ENCODE results near the gene SHISA6.
"Not testable (repeated sequence)": the region's sequence is repeated elsewhere in the genome, so short reads cannot be mapped to it uniquely, and the experiment has no call there.

Gene SHISA6

GRCh38 chr17:11267999-11268575 lies 27.1 kb downstream of the SHISA6 start:
- DNase-seq: no peak

DNA sequence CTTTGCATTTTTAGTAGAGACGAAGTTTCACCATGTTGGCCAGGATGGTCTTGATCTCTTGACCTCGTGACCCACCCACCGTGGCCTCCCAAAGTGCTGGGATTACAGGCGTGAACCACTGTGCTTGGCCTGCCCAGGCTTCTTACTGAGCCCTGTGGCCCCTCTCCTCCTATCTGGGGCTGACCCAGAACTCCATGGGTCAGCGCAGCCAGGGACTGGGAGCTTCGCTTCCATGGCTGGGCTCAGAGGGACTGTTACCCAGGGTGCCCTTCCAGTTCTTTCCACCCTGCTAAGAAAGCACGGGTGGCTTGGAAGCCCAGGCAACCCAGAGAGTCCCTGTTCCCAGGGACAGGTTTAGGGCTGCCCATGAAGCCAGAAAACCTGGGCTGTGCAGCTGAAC lies 28.2 kb downstream of the SHISA6 start:
- no peak for DNase-seq

DNA sequence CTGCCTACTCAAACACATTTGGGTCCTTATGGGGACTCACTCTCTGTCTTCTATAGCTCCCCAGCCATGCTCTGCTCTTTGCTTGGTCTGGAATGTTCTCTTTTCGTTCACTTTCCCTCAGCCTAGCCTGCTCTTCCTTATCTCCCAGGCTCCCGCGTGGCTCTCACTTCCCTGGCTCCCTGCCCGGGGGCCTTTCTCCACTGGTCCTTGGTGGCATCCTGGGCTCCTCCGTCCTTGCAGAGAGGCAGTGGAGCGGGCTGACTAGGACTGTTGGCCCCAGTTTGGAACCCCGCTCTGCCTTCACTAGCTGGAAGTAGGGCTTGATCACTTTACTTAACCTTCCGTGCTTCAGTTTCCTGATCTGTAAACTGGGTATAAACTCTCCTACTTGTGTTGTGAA lies 31.2 kb downstream of the SHISA6 start:
- DNase-seq: no peak

GRCh38 chr17:11273596-11273995 lies 32.6 kb downstream of the SHISA6 start:
- DNase-seq: no peak

DNA sequence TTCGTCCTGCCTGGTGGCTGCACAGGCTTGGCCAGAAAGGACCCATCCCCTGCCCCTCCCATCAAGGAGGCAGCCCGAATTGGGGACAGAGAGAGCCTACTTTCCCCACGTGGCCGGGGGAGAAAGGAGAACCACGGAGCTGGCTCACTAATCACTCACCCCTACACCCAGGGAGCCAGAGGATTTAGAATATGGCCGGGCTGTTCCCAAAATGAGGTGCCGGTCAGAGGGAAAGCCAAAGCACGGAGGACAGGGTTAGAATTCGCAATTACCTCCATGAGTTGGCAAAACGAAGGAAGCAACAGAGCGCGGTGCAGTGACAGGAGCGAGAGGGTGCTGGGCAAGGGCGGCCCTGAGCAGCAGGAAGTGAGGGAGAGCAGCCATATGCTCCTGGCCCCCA lies 33.1 kb downstream of the SHISA6 start:
- no peak for DNase-seq

GRCh38 chr17:11276486-11276885 lies 35.5 kb downstream of the SHISA6 start:
- no peak for DNase-seq

- no peak for DNase-seq
Observed at GRCh38 chr17:11278186-11278991, 37.4 kb downstream of the SHISA6 start.

- no peak for DNase-seq
Observed at GRCh38 chr17:11278992-11279270, 37.9 kb downstream of the SHISA6 start.

DNA sequence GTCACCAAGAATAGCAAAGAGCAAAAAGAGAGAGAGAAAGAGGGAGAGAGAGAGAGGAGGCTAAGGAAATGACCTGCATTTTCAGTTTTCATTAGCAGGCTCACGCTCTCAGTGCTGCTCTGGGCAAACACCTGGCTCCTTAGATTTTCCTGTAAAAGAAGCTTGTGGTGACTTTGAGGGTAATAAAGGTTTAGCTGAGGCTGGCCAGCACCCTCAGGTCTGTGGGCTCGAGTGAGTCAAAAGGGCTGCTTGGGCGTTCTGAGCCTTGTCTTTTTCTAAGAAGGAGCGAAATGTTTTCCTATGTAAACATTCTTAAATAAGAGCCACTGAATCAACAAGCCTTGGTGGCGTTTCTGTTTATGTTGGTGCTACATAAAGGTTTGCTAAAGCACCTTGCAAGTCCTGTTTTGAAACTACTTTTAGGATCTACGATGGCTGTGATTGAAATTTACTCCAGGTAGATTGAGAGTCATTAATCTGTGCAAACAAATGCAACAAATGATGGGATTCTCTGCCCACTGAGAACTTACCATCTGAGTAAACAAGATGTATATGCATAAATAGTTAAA lies 38.8 kb downstream of the SHISA6 start:
- no peak for DNase-seq

DNA sequence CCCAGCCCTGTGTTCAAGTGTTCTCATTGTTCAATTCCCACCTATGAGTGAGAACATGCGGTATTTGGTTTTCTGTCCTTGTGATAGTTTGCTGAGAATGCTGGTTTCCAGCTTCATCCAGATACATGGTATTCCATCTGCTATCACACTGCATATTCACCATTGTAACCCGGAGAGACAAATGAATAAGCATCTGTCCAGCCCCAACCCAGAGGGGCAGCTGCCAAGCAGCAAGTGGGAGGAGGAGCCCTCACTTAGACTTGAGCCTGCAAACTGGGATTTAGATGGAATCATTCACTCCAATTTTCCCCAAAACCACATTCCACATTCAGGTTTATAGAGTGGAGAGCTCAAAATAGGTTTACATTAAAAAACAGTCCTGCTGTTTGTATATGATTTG lies 41.6 kb downstream of the SHISA6 start:
- no peak for DNase-seq

- no peak for DNase-seq
Observed at GRCh38 chr17:11284811-11285210, 43.8 kb downstream of the SHISA6 start.

GRCh38 chr17:11285946-11286345 lies 44.9 kb downstream of the SHISA6 start:
- no peak for DNase-seq

DNA sequence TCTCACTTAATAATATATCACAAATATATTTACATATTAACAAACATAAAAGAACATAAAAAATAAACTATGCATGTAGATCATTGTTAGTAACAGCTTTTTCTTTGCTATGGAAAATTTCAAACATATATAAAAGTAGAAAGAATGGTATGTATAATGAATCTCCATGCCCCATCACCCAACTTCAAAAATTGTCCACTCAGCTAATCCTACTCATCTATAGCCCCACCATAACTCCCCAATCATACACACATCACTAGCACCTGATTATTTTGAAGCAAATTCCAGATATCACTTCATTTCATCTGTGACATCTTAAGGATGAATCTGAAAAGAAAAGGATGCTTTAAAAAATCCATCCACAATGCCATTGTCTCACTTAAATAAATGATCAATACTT lies 46.8 kb downstream of the SHISA6 start:
- DNase-seq: no peak

DNA sequence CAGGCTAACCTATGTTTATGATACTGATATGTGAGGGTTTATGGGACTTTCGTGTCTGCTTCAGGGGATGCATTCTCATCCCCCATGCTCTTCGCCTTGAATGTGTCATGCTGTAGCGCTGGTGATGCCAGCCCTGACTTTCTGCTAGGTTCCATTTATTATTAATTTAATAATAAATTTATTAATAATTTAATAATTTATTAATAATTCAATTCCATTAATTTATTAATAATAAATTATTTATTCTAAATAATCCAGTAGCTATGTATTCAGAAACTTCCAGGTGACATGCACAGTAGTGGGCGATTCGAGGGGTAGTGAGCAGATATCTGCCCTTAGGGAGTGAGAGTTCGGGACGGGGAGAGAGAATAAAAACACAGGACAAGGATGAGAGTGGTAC lies 49.8 kb downstream of the SHISA6 start:
- no peak for DNase-seq

- DNase-seq: no peak
Observed at GRCh38 chr17:11292491-11292890, 51.5 kb downstream of the SHISA6 start.

- no peak for DNase-seq
Observed at GRCh38 chr17:11293480-11293879, 52.5 kb downstream of the SHISA6 start.

DNA sequence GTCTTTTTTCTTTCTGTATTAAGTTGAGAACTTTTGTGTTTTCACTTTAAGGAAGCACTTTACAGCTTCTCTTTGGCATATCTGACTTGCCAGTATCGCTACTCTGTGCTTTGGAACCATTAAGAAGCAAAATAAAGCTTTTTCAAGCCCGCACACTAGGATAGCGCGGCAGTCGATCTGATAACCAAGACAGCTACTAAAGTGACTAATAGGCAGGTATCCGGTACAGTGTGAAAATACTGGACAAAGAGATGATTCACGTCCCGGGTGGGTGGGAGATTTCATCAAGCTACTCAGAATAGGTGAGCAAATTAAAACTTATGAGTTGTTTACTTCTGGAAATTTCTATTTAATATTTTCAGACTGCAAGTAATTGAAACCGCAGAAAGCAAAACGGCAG lies 53.8 kb downstream of the SHISA6 start:
- DNase-seq: no peak

DNA sequence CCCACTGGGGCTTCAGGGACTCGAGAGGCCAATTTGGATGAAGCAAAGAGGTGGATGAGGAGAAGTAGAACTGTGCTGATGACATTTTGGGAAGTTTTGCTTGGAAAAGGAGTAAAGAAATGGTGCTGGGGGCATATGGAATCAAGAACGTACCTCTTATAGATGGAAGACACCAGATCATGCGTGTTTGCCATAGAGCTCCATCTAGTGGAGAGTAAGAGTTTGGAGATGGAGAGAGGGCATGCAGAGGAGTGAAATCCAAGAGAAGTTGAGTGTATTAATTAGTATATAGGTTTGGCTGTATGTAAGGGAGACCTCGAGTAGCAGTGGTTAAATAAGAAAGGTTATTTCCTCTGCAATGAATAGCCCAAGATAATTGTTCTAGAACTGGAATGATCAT lies 56.0 kb downstream of the SHISA6 start:
- DNase-seq: no peak

- no peak for DNase-seq
Observed at GRCh38 chr17:11298401-11298800, 57.4 kb downstream of the SHISA6 start.

GRCh38 chr17:11300201-11300600 lies 59.2 kb downstream of the SHISA6 start:
- DNase-seq: no peak

- no peak for DNase-seq
Observed at GRCh38 chr17:11300738-11301137, 59.7 kb downstream of the SHISA6 start.

GRCh38 chr17:11301874-11302273 lies 60.9 kb downstream of the SHISA6 start:
- not testable (repeated sequence) for DNase-seq

DNA sequence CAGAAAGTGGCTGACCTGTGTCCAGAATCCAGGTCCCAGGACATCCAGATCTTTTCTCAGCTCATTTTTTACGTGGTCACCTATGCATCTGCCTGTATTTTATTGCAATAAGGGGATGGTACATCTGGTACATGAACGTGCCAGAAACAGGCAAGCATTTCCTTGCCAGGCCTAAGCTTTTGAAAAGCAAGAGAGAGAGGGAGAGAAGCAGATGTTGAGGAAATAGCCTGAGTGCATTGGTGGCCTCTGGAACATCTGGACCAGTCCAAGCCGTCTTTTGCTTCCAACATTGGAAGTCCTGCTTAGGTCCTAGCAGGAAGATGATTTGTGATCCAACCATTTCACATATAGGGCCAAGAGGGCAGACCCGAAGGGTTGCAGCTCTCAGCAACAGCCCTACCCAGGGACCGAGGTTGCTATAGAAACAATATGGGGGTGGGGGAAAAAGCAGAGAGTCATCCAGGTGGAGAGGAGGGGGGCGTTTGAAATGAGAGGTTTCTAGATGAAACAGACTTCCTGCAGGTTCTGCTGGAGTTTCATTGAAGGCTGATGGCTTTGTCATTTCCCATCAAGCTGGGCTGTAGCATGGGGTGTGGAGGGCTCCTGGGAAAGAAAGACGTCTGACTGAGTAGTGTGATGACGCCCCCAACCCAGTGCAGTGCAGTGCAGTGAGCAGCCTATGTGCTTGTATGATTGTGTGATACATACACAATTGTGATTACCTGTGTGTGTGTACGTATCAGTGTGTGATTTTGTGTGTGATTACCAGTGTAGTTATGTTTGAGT lies 61.6 kb downstream of the SHISA6 start:
- no peak for DNase-seq

Measured in stimulated activated CD4-positive, alpha-beta T cell treated with anti-CD3 and anti-CD28 coated beads, Interleukin-1b, Interleukin-23, amount 100 ng/mL, for 48 hours (primary cell).